NCI-H69 (cell line): ENCODE results near the gene CTIF.

ENCODE experiments used
- DNase-seq: peaks from one replicate; lab custom pipeline; 2025; lab: John Stamatoyannopoulos, UW

Gene CTIF

GRCh38 chr18:48835745-48836170 is 296.9 kb downstream of the CTIF start:
- no peak for DNase-seq

GRCh38 chr18:48836231-48836805 is 297.5 kb downstream of the CTIF start:
- no peak for DNase-seq

- DNase-seq = no peak
These were observed 298.2 kb downstream of the CTIF start for GRCh38 chr18:48836806-48837615.

- no peak for DNase-seq
These were observed 298.8 kb downstream of the CTIF start for GRCh38 chr18:48837676-48838075.

DNA sequence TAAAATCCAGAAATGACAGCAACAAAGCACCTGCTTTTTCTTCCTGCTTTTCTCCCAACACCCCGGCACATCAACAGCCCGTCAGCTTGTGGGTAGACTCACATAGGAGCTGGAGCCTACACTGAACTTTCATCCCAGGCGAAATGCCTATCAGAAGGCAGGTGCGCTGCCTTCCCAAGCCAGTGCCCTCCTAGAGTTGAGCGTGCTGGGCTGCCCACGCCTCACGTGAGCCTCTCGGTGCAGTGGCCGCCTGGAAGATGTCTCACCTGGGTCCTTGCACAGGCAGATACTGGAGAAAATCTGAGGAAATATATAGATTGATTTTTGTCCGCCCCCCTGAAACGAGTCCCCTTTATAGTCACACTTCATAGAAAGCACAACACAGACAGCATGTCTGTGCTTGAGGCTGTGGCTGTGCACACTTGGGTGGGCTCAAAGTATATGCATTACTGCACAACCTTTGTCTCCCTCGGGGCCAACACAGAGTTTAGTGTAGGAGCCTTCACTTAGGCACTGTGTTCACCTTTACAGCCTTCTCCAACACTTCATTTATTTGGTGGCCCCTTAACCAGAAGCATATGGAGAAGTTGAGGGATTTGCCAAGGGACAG is 299.4 kb downstream of the CTIF start:
- DNase-seq = no peak

DNA sequence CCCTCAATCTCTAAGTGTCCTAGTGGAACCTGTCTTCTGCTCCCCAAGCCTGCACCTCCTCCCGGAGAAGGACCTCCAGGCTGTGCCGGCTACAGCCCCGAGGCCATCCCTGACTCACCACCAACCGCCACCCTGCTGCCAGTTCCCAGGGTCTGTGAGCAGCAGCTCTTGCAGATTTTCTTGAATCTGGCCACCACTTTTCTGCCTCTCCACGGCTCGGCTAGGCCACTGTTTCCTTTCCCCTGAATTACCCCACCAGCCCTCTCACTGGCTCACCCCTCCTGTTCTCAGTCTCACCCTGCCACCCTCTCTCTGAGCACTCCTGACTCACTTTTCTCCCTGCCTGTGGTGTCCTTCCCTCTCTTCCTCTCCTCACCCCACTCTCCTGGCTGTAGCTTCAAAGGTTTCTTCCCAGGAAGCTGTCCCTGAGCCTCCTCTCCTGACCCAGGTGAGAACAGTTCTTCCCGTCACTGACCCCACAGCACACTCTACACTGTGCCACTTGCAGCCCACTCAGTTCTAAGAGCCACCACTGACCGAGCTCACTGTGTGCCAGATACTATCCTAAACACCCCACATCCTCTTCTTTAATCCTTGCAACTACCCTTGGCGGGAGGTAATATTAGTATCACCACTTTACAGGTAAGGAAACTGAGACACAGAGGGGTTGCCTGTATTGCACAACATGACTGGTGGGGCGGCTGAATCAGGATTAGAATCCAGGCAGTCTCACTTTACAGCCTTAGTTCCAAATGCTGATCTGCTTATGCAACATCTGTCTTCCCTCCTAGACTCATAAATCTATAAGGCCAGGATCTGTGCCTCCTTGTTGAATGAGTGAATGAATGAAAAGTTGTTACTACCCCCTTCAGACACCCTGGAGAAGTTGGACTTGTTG is 300.3 kb downstream of the CTIF start:
- DNase-seq = peak; percentile 60

DNA sequence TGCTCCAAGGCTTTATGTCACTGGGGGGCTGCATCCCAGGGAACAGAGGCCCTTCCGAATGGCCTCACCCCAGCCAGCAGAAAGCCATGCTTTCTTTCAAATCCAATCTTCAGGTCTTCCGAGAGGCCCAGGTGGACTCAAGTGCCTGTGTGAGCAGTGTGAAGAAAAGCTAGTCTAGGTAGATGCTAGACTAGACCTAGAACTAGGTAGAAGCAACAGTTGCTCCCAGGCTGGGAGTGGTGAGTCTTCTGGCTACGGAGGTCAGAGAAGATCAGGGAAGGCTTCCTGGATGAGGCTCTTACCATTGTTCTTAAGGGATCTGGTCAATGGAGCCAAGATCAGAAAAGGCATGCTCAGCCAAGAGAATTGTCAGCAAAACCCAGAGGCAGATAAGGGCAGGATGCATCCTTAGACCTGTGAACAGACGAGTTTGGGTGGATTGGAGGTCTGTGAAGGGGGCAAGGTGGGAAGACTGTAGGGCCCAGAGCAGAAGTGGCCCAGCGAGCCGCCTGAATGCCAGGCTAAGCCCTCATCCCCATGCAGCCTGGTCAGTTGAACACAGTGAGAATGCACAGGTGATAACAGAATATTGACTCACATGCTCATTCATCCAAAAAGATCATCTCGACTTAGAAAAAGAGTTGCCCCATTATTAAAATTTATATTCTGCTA is 301.1 kb downstream of the CTIF start:
- no peak for DNase-seq

DNA sequence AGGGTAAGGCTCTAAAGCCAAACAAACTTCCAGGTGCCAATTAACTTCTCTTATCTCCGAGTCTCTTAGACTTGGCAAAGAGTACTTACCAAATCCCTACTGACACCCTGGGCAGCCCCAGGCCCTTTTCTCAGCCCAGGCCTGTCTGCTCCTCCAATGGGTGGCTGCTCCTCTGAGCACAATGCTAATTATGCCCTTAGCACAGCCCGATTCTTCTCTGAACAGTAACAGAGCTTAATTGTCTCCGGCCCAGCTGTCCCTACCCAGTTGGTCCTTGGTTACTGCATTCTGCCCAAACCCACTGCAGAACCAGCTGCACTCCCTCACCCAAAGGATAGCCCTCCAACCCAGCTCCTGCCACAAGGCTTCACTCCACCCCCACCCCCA is 301.7 kb downstream of the CTIF start:
- peak; percentile 99 for DNase-seq

- DNase-seq = peak; percentile 70
These were observed 302.8 kb downstream of the CTIF start for GRCh38 chr18:48841381-48842258.

GRCh38 chr18:48842259-48843061 is 303.6 kb downstream of the CTIF start:
- DNase-seq = no peak

DNA sequence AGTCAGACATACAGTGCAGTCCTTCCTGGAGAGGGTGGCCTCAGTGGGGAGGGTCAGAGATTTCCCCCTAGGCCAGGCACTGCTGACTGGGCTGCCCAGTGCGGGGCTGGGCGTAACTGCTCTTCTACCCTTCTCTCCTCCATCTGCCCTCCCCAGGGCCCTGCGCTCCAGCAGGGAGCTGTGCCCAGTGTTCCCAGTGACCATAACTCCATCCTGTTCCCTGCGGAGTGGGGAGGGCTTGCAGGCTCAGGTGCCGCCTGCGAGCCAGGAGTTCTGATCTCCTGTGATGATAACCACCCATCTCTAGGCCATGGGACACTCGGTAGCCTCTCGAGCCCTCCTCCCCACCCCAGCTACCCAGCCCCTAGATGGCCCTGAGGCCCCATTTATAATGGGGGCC is 304.3 kb downstream of the CTIF start:
- DNase-seq = peak; percentile 55

GRCh38 chr18:48843596-48843995 is 304.8 kb downstream of the CTIF start:
- DNase-seq = no peak

DNA sequence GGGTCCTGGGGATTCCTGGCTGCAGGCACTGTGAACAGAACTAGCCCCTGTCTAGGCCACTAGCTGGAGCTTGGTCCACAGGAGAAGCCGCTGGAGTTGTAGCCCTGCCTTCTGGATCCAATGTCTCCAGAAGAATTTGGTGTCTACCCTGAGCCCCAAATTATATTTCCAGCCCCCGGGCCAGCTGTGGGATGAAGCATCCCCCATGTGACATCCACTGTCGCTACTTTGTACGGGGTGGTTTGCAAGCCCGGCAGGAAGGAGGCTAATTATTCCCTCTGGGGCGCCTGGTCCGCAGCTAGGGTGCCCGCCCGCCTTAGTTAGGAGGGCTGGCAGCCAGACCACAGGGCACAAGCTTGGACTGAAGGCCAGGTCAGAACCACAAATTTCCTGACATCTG is 305.4 kb downstream of the CTIF start:
- DNase-seq = no peak

- no peak for DNase-seq
These were observed 306.3 kb downstream of the CTIF start for GRCh38 chr18:48845174-48845573.

- no peak for DNase-seq
These were observed 307.6 kb downstream of the CTIF start for GRCh38 chr18:48846423-48846932.

- peak; percentile 62 for DNase-seq
These were observed 309.1 kb downstream of the CTIF start for GRCh38 chr18:48847807-48848486.

DNA sequence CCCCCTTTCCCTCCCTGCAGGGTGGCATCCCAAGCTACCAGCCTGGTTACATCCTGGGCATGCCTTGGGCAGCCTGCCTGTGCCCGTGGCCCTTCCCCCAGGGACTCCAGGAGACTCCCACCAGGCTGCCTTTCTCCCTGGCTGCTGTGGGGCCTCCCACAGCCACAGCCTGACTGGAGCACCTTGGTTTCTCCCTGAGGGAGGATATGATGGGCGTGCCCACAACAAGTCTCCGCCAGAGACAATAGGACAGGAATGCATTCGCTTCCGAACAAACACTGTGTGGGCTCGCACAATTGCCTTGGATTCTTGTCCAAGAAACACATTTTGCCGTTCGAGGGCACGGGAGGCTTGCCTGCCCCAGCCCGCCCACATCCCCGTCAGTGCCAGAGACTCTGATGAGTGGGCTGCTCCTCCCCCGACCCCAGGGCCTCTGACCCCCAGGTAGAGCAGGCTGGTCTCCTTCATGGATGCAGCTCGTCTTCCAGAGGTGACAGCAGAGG is 309.9 kb downstream of the CTIF start:
- peak; percentile 72 for DNase-seq

DNA sequence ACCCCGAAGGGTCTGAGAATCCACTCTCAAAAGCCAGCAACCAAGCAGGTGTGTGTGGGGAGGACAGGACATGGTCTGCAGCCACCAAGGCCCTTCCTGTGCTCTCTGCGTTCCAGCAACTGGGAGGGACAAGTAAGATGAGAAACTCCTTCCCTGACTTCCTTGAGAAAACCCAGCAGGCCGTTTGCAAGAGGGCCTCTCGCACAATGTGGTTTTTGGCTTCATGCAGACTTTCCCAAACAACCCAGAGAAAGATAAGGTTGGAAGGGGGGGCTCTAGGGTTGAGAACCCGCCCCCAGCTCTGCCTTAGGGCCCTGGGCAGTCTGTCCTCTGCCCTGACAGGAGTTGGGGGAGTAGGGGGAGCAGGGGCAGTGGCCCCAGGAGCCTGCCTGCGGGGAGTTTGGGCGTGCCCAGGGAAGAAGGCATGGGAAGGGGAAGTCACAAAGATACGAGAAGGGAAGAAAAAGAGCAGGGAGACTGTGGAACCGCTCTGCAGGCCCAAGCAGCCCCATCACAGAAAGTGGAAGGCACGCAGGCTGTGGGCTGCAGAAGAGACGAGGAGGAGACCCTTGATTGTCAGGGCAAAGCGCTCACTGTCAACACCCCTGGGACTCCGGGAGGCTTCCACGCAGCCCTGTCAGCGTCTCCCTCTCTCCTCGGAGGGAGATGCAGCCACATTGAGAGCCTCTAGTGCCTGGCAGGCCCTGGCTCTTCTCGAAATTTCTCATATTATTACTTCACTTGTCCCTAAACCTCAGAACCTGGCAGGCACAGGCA is 312.2 kb downstream of the CTIF start:
- DNase-seq = no peak
